GM21786 (cell line): Measurements from ENCODE around the gene SMIM24.

Experiments
- ATAC-seq: cut with Tn5 transposase; IDR thresholded peaks from one replicate; pipeline ENCODE4 v1.9.1; 2021; ENCODE audit not compliant: unreplicated experiment

The SMIM24 gene

DNA sequence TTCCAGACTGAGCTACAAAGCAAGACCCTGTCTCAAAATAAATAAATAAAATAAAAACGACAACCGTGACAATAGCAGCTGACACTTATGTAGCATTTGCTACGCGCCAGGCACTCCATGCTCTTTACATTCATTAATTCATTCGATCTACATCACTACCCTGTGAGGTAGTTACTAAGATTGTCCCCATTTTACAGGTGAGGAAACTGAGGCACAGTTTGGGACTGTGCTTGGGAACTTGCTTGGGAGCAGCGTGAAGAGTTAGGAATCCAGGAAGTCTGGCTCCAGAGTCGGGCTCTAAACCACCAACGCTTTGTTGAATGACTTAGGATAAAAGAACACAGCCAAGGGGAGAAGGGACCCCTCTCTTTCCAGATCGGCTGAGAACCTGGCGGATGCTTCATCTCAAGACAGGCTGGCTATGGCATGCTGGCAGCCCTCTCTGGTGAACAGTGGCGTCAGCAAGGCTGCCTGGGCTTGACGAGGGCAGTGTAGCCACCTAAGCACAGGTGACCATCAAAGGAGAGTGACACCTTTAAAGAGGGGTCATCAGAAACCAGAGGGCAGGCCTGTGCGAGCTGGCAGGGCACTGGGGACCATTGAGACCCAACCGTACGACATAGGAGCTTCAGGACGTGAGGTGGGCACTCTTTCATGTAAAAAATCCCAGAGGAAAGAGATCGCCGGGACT, 19.6 kb upstream of the SMIM24 start:
- ATAC-seq: no peak

DNA sequence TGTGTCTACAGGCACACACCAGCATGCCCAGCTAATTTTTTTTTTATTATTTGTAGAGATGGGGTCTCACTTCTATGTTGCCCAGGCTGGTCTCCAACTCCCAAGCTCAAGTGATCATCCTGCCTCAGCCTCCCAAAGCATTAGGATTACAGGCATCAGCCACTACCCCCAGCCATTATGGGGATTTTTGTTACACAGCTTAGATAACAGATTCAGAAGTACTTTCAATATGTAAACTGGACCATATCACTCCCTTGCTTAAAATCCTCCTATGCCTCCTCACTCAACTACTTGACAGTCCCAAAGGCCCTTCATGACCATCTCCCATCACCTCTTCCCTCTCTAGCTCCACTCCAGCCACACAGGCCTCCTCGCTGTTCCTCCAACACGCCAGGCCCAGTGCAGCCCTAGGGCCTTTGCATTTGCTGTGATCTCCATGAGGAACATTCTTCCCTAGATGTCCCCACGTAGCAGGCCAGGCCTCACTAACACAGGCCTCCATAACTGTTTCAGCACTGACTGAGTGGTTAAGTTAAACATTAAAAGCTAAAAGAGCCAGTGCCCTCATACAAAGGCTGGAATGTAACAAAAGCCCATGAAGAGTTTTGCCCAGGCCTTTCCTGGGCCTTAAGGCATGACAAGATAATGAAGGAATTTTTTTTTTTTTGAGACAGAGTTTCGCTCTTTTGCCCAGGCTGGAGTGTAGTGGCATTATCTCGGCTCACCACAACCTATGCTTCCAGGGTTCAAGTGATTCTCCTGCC, 17.6 kb upstream of the SMIM24 start:
- no peak for ATAC-seq

DNA sequence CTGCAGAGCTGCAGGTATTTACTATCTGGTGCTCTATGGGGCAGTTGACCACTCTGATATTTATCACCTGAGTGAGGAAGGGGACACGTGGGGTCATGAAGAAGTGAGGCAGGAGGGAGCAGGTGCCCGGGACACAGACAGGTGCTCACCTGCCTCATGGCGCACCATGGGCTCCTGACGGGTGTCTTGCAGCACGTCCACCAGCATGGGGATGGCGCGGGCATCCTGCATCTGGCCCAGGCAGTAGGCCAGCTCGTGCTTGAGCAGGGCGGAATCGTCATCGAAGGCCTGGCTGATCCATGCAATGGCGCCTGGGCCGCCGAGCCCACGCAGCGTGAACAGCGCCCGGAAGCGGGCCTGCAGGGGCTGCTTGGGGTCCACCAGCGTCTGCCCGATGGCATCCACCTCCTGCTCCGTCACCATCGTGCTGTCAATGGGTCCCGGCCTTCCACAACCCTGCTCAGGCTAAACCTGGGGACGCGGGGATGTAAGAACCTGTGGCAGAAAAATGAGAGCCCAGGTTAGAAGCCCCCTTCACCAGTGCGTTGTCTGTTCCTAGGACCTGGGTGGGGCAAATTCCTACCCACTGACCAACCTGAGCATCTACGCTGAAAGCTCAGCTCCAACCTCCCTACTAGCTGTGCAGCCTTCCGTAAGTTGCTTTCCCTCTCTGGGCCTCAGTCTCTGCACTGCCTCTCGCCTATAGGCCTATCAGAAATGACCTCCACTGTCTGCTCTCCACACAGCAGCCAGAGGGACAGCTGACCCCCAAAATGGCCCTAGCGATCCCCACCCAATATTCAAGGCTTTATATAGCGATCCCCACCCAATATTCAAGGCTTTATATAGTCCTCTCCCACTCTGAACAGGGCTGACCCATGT, 16.3 kb upstream of the SMIM24 start:
- no peak for ATAC-seq

DNA sequence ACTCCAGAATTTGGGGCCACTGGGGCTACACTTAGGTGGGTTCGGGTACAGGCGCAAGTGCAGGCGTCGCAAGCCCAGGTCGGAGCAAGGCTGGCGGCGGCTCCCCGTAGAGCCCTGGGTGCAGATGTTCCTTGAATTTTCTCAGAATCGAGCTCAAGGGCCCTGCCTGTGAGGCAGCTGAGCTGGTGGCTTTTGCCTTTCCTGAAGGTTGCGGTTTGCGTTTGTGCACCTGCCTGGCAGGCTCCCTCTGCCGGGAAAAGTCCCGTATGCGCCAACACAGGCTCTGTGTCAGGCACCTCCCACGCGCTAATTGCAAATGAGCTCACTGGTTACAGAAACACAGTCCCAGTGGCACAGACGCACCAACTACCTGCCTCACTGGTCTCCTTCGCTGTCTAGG, 14.2 kb upstream of the SMIM24 start:
- no peak for ATAC-seq

DNA sequence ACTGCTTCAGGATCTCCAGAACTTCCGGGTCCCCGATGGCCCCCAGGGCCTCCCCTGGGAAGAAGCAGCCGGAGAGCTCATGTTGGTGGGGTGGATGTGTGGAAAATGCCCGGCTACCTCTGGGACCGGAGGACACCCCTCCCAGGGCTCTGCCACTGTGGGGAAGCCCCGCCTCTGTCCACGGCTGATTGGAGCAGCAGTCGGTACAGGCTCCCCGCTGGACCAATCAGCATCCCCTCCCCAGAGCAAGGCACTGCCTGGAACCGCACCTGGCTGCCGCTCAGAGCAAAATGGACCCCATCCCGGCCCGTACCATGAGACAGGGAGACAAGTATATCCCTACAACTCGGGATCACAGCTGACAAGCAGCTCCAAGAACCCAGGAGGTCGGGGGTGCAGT, 13.7 kb upstream of the SMIM24 start:
- ATAC-seq: no peak

DNA sequence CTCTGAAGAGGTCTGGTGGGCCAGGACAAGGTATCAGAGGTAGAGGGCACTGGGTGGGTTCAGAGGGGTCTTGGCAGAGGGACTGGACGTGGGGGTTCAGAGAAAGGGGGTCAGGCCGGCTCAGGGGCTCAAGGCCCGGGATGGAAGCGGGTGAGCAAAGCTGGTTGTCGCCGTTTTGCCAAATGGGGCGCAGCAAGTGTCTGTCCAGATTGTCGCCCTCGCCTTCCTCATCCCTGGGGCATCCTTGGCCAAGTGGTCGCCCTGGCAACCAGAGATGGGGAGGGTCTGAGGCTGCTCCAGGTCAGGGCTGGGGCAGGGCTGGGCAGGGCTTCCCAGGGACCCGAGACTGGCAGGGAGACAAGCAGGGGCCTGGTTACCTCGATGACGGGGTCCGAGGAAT, 13.3 kb upstream of the SMIM24 start:
- no peak for ATAC-seq

DNA sequence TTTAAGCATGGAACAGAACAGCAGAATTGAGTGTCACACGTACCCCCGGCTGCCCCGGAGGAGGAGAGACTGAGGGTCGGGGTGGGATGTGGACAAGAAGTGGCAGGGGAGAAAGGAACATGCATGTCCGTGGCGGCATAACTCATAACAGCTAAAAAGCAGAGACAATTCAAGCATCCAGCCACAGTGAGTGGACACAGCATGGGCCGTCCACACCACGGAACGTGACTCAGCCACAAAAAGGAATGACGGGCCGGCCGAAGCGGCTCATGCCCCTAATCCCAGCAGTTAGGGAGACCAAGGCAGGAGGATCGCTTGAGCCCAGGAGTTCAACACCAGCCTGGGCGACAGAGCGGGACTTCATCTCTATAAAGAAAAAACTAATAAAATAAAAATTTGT, 12.6 kb upstream of the SMIM24 start:
- no peak for ATAC-seq

DNA sequence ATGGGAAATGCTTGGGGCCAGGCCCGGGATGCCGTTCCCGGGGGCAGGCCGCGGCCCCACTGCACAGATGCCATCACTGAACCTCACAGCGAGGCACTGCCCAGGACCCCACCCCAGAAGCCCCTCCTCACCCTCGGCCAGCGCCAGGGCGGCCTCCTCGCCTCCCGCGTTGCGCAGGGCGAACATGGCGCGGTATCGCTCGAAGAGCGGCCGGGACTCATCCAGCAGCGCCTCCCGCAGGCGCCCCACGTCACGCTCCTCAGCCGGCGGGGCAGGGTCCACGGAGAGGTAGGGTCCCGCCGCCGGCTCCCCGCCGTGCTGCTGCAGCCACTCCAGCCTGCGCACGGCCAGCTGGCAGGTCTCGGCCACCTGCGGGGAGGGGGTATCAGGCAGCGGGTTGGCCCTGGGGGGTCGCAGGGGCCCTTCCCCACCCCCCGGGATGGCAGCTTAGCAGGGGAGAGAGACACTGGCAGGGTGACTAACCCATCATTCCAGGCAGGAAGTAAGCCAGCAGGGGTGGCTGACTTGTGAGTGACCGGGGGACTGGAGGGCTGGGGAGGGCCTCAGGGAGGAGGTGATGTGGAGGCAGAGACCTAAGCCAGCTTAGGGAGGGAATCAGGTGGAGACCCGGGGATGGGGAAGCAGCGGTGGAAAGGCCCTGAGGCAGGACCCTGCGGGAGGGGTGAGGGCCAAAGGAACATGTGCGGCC, 12.0 kb upstream of the SMIM24 start:
- ATAC-seq: no peak

DNA sequence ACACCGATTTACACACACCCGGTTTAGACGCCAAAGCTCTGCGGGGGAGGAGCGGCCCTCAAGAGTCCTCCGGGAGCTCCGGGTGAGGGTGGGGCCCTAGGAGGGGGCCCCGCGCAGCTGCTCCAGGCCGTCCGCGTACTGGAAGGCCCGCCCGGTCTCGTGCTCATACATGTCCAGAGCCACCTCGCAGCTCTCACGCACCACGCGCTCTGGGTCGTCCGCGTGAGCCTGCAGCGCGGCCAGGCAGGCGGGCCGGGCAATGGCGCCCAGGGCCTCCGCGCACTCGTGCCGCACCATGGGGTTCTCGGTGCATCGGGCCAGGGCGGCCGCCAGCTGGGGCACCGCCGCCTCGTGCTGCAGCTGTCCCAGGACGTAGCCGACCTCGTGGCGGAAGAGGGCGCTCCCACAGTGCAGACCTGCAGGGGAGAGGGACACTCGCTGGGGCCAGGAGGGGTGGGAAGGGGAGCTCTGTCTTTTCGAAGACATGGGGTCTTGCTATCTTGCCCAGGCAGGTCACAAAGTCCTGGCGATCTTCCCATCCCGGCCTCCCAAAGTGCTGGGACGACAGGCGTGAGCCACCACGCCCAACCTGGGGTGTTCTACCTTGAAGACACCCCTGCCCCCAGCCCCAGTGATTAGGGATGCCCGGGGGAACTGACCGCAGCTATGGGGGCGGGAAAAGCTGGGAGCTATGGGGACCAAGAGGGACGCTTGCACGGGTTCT, 11.2 kb upstream of the SMIM24 start:
- ATAC-seq: no peak

DNA sequence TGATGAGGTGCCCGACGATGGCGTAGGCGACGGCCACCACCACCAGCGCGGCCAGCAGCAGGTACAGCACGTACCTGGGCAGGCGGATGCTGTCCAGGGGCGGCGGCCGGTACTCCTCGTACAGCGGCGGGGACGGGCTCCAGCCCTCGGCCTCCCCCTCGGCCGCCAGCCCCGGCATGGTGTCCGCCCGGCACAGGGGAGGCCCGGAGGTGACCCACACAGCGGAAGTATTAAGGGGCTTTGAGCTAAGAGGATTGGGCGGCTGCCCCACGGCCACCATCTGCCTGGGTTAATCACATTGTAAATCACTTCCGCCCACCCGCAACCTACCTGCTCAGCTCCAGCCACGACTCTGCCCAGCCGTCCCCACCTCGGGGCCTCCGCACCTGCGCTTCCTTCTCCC, 2.9 kb upstream of the SMIM24 start, which contains the start of gene SMIM44:
Gene SMIM44, minus strand, starts transcription at position 216 of the 403 bp plus-strand sequence. Its CDS starts 38 bp downstream, at position 178.
- no peak for ATAC-seq

DNA sequence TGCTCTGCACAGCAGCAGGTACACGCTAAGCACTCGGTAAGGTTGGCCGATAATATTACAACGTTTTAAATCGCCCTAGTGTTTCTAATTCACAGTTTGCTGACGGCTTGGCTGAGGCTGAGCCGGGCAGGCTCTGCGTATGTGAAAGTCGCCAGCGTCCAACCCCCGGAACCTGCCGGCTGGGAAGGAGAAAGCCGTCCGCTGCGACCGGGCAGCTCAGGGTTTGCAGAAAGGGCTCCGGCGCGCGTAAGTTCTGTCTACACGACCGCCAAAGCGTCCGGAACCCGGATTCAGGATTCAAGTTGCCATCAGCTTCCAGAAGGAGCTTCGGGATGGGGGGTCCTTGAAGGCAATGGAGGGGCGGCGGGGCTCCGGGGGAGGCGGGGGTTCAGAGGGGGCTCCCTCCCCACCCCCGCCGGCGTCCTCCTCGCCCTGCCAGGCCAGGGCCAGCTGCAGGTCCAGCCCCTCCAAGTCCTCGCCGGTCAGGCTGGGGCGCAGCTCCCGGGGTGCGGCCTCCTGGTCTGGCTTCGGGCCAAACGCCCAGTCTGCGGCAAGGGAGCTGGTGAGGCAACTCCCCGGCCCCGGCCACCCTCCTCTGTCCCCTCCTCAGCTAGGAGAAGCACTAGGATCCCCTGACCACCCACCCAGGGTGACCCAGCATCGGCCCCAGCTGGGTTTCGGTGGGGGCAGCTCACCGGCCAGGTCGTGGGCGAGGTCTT, 2.3 kb upstream of the SMIM24 start:
- no peak for ATAC-seq

DNA sequence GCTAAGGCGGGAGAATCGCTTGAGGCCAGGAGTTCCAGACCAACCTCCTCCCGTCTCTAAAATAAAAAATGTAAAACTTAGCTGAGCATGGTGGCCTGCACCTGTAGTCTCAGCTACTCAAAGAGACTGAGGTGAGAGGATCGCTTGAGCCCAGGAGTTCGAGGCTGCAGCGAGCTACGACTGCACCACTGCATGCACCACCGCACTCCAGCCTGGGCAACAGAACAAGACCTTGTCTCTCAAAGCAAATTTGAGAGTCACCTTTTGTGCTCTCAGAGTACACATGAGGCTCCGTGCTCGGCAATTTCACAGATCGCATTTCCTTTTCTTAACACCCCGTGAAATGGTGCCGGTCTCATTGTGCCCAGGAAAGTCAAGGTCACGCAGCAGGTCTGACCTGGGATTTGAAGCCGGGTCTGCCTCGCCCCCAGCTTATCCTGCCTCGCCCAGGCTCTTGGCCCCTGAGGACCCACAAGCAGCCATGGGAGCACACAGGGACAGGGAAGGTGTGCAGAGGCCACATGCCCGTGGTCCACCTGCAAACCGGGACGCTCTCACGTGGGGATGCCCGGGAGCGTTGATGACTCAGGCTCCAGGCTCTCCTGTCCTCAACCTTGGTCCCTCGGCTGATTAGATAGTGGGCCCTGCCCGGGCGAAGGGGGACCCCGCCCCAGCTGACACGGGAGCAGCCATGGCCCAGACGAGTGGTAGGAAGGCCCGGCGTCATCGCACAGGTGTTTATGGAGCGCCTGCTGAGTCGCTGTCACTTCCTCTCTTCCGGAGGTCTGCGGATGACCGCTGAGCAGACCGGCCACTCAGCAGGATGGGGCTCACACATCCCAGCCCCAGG, 1.1 kb upstream of the SMIM24 start:
- no peak for ATAC-seq

DNA sequence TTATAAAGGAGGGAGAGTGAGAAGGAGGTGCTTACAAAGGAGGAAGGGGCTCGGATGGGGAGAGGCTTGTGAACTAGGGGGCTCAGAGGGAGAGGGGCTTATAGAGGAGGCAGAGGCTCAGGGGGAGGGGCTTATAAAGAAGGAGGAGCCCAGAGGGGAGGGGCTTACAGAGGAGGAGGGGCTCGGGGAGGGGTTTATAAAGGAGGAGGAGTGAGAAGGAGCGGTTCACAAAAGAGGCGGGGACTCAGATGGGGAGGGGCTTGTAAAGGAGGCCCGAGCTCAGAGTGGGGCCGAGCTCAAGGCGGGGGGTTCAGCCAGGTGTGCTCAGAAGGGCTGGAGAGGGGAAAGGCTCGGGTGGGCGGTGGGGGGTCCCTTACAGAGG, 500 bp downstream of the SMIM24 start:
- no peak for ATAC-seq

DNA sequence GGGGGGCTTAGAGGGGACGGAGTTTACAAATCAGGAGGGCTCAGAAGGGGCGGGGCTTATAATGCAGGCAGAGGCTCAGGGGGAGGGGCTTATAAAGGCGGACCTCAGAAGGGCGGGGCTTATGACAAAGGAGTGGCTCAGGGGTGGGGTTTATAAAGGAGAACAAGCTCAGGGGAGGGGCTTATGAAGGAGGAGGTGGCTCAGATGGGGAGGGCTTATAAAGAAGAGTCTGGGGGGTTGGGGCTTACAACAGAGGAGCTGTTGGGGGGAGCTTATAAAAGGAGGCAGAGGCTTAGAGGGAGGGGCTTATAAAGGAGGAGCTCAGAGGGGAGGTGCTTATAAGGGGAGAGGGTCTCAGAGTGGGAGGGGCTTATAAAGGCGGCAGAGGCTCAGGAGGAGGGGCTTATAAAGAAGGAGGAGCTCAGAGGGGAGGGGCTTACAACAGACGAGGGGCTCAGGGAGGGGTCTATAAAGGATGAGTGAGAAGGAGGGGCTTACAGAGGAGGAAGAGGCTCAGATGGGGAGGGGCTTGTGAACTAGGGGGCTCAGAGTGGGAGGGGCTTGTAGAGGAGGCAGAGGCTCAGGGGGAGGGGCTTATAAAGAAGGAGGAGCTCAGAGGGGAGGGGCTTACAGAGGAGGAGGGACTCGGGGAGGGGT, 1.0 kb downstream of the SMIM24 start:
- ATAC-seq: no peak

DNA sequence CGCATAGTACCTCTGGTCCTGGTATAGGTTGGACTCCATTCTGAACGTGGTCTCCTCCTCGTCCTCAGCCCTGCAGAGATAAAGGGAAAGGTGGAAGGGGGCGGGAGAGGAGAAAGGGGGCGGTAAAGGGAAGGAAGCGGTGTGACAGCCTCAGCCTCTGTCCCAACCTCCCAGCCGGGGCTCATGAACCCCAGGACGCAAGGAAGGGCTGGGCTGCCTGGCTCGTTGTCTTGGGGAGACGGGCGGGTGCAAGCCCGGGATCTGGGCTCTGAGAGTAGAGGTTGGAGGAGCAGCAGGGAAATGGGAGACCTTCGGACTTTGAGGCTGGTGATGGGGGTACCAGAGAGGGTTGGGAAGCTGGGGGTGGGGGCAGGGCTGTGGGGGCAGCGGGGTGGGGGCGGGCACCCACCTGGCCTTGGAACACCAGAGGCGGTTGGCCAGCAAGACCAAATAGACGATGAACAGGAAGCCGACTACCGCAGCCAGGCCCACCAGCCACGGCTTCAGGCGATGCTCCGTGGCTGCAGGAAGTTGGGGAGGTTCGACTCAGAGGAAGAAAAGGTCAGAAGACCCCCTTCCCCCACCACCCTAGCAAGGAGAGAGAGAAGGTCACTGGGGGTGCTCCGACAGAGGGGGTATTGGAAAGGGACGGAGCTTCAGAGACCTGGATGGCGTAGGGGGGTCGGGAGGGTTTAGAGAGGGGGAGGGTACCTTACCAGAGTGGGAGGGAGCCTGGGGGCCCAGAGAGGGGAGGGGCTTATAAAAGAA, 1.7 kb downstream of the SMIM24 start:
- no peak for ATAC-seq

DNA sequence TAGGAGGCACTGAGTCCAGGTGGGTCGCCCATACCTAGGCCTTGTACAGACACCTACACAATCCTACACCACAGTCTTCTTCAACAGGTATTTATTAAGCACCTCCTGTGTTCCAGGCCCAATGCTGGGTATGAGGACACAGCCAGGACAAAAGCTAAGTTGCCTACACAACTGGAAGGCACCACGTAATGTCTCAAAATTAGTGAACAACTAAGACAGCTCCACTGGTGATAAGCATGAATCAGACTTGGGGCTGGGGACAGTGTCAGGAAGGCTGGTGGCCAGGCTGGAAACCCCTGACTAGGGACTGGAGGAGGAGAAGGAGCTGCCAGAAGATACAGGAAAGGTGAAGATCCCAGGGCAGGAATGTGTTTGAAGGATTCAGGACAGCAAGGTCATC, 2.4 kb downstream of the SMIM24 start:
- no peak for ATAC-seq

DNA sequence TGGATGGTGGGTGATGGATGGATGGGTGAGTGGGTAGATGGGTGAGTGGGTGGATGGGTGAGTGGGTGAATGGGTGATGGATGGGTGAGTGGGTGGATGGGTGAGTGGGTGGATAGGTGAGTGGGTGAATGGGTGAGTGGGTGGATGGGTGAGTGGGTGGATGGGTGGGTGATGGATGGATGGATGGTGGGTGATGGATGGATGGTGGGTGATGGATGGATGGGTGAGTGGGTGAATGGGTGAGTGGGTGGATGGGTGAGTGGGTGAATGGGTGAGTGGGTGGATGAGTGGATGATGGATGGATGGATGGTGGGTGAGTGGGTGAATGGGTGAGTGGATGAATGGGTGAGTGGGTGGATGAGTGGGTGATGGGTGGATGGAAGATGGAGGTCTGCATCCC, 2.8 kb downstream of the SMIM24 start:
- ATAC-seq: no peak

DNA sequence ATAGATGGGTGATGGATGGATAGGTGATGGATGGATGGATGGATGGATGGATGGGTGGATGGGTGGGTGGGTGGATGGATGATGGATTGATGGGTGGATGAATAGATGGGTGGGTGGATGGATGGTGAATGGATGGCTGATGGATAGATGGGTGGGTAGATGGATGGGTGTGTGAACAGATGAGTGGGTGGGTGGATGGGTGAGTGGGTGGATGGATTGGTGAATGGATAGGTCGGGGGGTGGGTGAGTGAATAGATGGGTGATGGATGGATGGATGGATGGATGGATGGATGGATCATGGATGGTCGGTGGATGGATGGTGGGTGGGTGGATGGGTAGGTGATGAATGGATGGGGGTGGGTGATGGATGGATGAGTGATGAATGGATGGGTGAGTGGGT, 3.5 kb downstream of the SMIM24 start:
- ATAC-seq: no peak
